ENCODE measurements around the gene ELFN1.

ELFN1 gene

GRCh38 chr7:1691601-1692514 lies 21.8 kb downstream of the ELFN1 start:
- DNase-seq, result peak; percentile 38 to 94 (median 51)
- intact Hi-C loops (cut with DNase I), result no loop called here

- intact Hi-C loops (cut with DNase I), result no loop called here
- DNase-seq, result peak in 6 of 10 donors; percentile 1 to 76 (median 32)
These were observed 22.7 kb downstream of the ELFN1 start for GRCh38 chr7:1692515-1693418.

GRCh38 chr7:1693419-1693990 lies 23.4 kb downstream of the ELFN1 start:
- peak in 6 of 10 donors; percentile 9 to 85 (median 50) for DNase-seq
- intact Hi-C loops (cut with DNase I), result no loop called here

GRCh38 chr7:1693991-1694524 lies 24.0 kb downstream of the ELFN1 start:
- intact Hi-C loops (cut with DNase I), result no loop called here
- DNase-seq, result peak; percentile 34 to 95 (median 60)

- DNase-seq, result peak in 5 of 10 donors; percentile 7 to 83 (median 71)
- intact Hi-C loops (cut with DNase I), result no loop called here
These were observed 24.8 kb downstream of the ELFN1 start for GRCh38 chr7:1694611-1695511.

GRCh38 chr7:1695800-1696454 lies 25.9 kb downstream of the ELFN1 start:
- peak in 6 of 10 donors; percentile 0 to 82 (median 30) for DNase-seq

GRCh38 chr7:1696671-1697498 lies 26.8 kb downstream of the ELFN1 start:
- intact Hi-C loops (cut with DNase I), result no loop called here
- DNase-seq, result peak in 6 of 10 donors; percentile 2 to 75 (median 36)

More at GRCh38 chr7:1695800-1696454, 25.9 kb downstream of the ELFN1 start:
- intact Hi-C loops (cut with DNase I), result no loop called here

GRCh38 chr7:1697499-1698125 lies 27.5 kb downstream of the ELFN1 start:
- peak in 6 of 10 donors; percentile 7 to 77 (median 32) for DNase-seq
- intact Hi-C loops (cut with DNase I), result no loop called here

- intact Hi-C loops (cut with DNase I), result no loop called here
- peak in 2 of 10 donors; percentile 18 to 31 for DNase-seq
These were observed 28.1 kb downstream of the ELFN1 start for GRCh38 chr7:1698201-1698600.

GRCh38 chr7:1698951-1699350 lies 28.9 kb downstream of the ELFN1 start:
- intact Hi-C loops (cut with DNase I), result no loop called here
- DNase-seq, result no peak

GRCh38 chr7:1700086-1700485 lies 30.0 kb downstream of the ELFN1 start:
- intact Hi-C loops (cut with DNase I), result no loop called here
- DNase-seq, result peak in 2 of 10 donors; percentile 25 to 26

- intact Hi-C loops (cut with DNase I), result no loop called here
- DNase-seq, result peak in 3 of 10 donors; percentile 14 to 60 (median 52)
These were observed 30.7 kb downstream of the ELFN1 start for GRCh38 chr7:1700536-1701333.

GRCh38 chr7:1702652-1703051 lies 32.6 kb downstream of the ELFN1 start:
- intact Hi-C loops (cut with DNase I), result no loop called here
- no peak for DNase-seq

GRCh38 chr7:1703441-1703840 lies 33.4 kb downstream of the ELFN1 start:
- intact Hi-C loops (cut with DNase I), result no loop called here
- DNase-seq, result peak in 3 of 10 donors; percentile 24 to 48 (median 44)

GRCh38 chr7:1703871-1704810 lies 34.1 kb downstream of the ELFN1 start:
- intact Hi-C loops (cut with DNase I), result no loop called here
- peak in 3 of 10 donors; percentile 46 to 62 (median 54) for DNase-seq

Data from posterior cingulate gyrus (tissue), 11 donors.